ENCODE results near the gene GMDS.

GMDS gene

GRCh38 chr6:1738558-1739081 lies 506.8 kb downstream of the GMDS start:
- Mint-ChIP-seq H3K9me3 (no peaks in the 10 kb centered on the region), H3K36me3 (ENCODE audit: low read depth) (no peaks in the 10 kb centered on the region), H3K27me3 (ENCODE audit: low read depth) (no peaks in the 10 kb centered on the region), H3K27ac (no peak overlapping the region), H3K4me1 (ENCODE audit: low read depth) (no peaks in the 10 kb centered on the region), H3K4me3 (no peak overlapping the region)

GRCh38 chr6:1737463-1738311 lies 507.7 kb downstream of the GMDS start:
- Mint-ChIP-seq H3K36me3 (ENCODE audit: low read depth) (no peaks in the 10 kb centered on the region), H3K4me3 (no peak overlapping the region), H3K27ac (no peak overlapping the region), H3K9me3 (no peaks in the 10 kb centered on the region), H3K4me1 (ENCODE audit: low read depth) (no peaks in the 10 kb centered on the region), H3K27me3 (ENCODE audit: low read depth) (no peaks in the 10 kb centered on the region)

GRCh38 chr6:1736346-1737105 lies 508.9 kb downstream of the GMDS start:
- no peak overlapping the region for H3K27ac Mint-ChIP-seq
- no peak overlapping the region for H3K4me3 Mint-ChIP-seq
- H3K36me3 Mint-ChIP-seq (ENCODE audit: low read depth) = no peaks in the 10 kb centered on the region

GRCh38 chr6:1735239-1735803 lies 510.1 kb downstream of the GMDS start:
- H3K4me3 Mint-ChIP-seq = no peak overlapping the region
- H3K36me3 Mint-ChIP-seq (ENCODE audit: low read depth) = no peaks in the 10 kb centered on the region
- H3K27ac Mint-ChIP-seq = no peak overlapping the region
- H3K9me3 Mint-ChIP-seq = no peaks in the 10 kb centered on the region
- H3K27me3 Mint-ChIP-seq (ENCODE audit: low read depth) = no peaks in the 10 kb centered on the region
- no peaks in the 10 kb centered on the region for H3K4me1 Mint-ChIP-seq (ENCODE audit: low read depth)

More at GRCh38 chr6:1736346-1737105, 508.9 kb downstream of the GMDS start:
- Mint-ChIP-seq H3K27me3 (ENCODE audit: low read depth) (no peaks in the 10 kb centered on the region), H3K9me3 (no peaks in the 10 kb centered on the region), H3K4me1 (ENCODE audit: low read depth) (no peaks in the 10 kb centered on the region)

- H3K4me3 Mint-ChIP-seq = no peak overlapping the region
- H3K27ac Mint-ChIP-seq = no peak overlapping the region
- no peaks in the 10 kb centered on the region for H3K27me3 Mint-ChIP-seq (ENCODE audit: low read depth)
- H3K4me1 Mint-ChIP-seq (ENCODE audit: low read depth) = no peaks in the 10 kb centered on the region
- no peaks in the 10 kb centered on the region for H3K36me3 Mint-ChIP-seq (ENCODE audit: low read depth)
- H3K9me3 Mint-ChIP-seq = no peaks in the 10 kb centered on the region
Observed at GRCh38 chr6:1730882-1731281, 514.5 kb downstream of the GMDS start.

- Mint-ChIP-seq H3K27ac (no peak overlapping the region), H3K27me3 (ENCODE audit: low read depth) (no peaks in the 10 kb centered on the region), H3K4me3 (no peak overlapping the region), H3K4me1 (ENCODE audit: low read depth) (no peaks in the 10 kb centered on the region), H3K9me3 (no peaks in the 10 kb centered on the region), H3K36me3 (ENCODE audit: low read depth) (no peaks in the 10 kb centered on the region)
Observed at GRCh38 chr6:1729750-1730140, 515.7 kb downstream of the GMDS start.

GRCh38 chr6:1729133-1729749 lies 516.2 kb downstream of the GMDS start:
- Mint-ChIP-seq H3K4me1 (ENCODE audit: low read depth) (no peaks in the 10 kb centered on the region), H3K9me3 (no peaks in the 10 kb centered on the region), H3K27me3 (ENCODE audit: low read depth) (no peaks in the 10 kb centered on the region), H3K36me3 (ENCODE audit: low read depth) (no peaks in the 10 kb centered on the region), H3K4me3 (no peak overlapping the region), H3K27ac (no peak overlapping the region)

- no peaks in the 10 kb centered on the region for H3K36me3 Mint-ChIP-seq (ENCODE audit: low read depth)
- no peak overlapping the region for H3K27ac Mint-ChIP-seq
- no peaks in the 10 kb centered on the region for H3K9me3 Mint-ChIP-seq
- H3K27me3 Mint-ChIP-seq (ENCODE audit: low read depth) = no peaks in the 10 kb centered on the region
- H3K4me1 Mint-ChIP-seq (ENCODE audit: low read depth) = no peaks in the 10 kb centered on the region
- no peak overlapping the region for H3K4me3 Mint-ChIP-seq
Observed at GRCh38 chr6:1726341-1726768, 519.0 kb downstream of the GMDS start.

GRCh38 chr6:1724616-1725015 lies 520.8 kb downstream of the GMDS start:
- no peaks in the 10 kb centered on the region for H3K36me3 Mint-ChIP-seq (ENCODE audit: low read depth)
- no peaks in the 10 kb centered on the region for H3K9me3 Mint-ChIP-seq
- no peaks in the 10 kb centered on the region for H3K4me1 Mint-ChIP-seq (ENCODE audit: low read depth)
- no peaks in the 10 kb centered on the region for H3K27me3 Mint-ChIP-seq (ENCODE audit: low read depth)
- H3K4me3 Mint-ChIP-seq = no peak overlapping the region
- H3K27ac Mint-ChIP-seq = no peak overlapping the region

- H3K27me3 Mint-ChIP-seq (ENCODE audit: low read depth) = no peaks in the 10 kb centered on the region
- no peaks in the 10 kb centered on the region for H3K36me3 Mint-ChIP-seq (ENCODE audit: low read depth)
- no peaks in the 10 kb centered on the region for H3K4me1 Mint-ChIP-seq (ENCODE audit: low read depth)
- no peak overlapping the region for H3K4me3 Mint-ChIP-seq
- H3K9me3 Mint-ChIP-seq = no peaks in the 10 kb centered on the region
- H3K27ac Mint-ChIP-seq = no peak overlapping the region
Observed at GRCh38 chr6:1724124-1724523, 521.3 kb downstream of the GMDS start.

- Mint-ChIP-seq H3K4me3 (no peak overlapping the region), H3K27ac (no peak overlapping the region), H3K4me1 (ENCODE audit: low read depth) (no peaks in the 10 kb centered on the region), H3K27me3 (ENCODE audit: low read depth) (no peaks in the 10 kb centered on the region), H3K9me3 (no peaks in the 10 kb centered on the region), H3K36me3 (ENCODE audit: low read depth) (no peaks in the 10 kb centered on the region)
Observed at GRCh38 chr6:1722801-1723200, 522.6 kb downstream of the GMDS start.

GRCh38 chr6:1720620-1721322 lies 524.6 kb downstream of the GMDS start:
- H3K36me3 Mint-ChIP-seq (ENCODE audit: low read depth) = no peaks in the 10 kb centered on the region
- no peak overlapping the region for H3K27ac Mint-ChIP-seq
- no peaks in the 10 kb centered on the region for H3K9me3 Mint-ChIP-seq
- no peaks in the 10 kb centered on the region for H3K4me1 Mint-ChIP-seq (ENCODE audit: low read depth)
- H3K27me3 Mint-ChIP-seq (ENCODE audit: low read depth) = no peaks in the 10 kb centered on the region
- no peak overlapping the region for H3K4me3 Mint-ChIP-seq

GRCh38 chr6:1719922-1720321 lies 525.5 kb downstream of the GMDS start:
- Mint-ChIP-seq H3K36me3 (ENCODE audit: low read depth) (no peaks in the 10 kb centered on the region), H3K9me3 (no peaks in the 10 kb centered on the region), H3K27me3 (ENCODE audit: low read depth) (no peaks in the 10 kb centered on the region), H3K27ac (no peak overlapping the region), H3K4me3 (no peak overlapping the region), H3K4me1 (ENCODE audit: low read depth) (no peaks in the 10 kb centered on the region)

- Mint-ChIP-seq H3K9me3 (no peaks in the 10 kb centered on the region), H3K4me3 (no peak overlapping the region), H3K4me1 (ENCODE audit: low read depth) (no peaks in the 10 kb centered on the region), H3K36me3 (ENCODE audit: low read depth) (no peaks in the 10 kb centered on the region), H3K27ac (no peak overlapping the region), H3K27me3 (ENCODE audit: low read depth) (no peaks in the 10 kb centered on the region)
Observed at GRCh38 chr6:1716868-1717267, 528.5 kb downstream of the GMDS start.
